Endothelial cell of umbilical vein (primary cell): ENCODE measurements around the gene MAP2K5. TPM values are rescaled to one million over a fixed set of nuclear protein-coding genes. Genes with fewer than 3 reads are reported as not detected.

Experiments
- BruUV-seq: library from RNA; stranded (reverse); fragments of 400-500 nt; replicated peaks from 2 replicates; lab custom pipeline; 2021; lab: Mats Ljungman, UMichigan
- CTCF ChIA-PET: fragments of 300-600, 350-600 bp; sonication (Branson Sonifier 250); formaldehyde crosslinking; loops from one replicate; lab custom pipeline; 2021; ENCODE audit warnings: antibody characterized with exemption, inconsistent platforms; lab: Charles Lee
- POLR2A ChIA-PET: fragments of 300-600, 350-600 bp; sonication (Branson Sonifier 250); formaldehyde crosslinking; loops from one replicate; lab custom pipeline; 2021; ENCODE audit warnings: antibody characterized with exemption, inconsistent platforms; lab: Charles Lee
- DNase-seq: peaks from one replicate; pipeline ENCODE4 v3.0.0-alpha.2; 2011; ENCODE audit warnings: low read depth, low spot score
- FAIRE-seq: peaks from 2 replicates; lab custom pipeline; 2011; peaks lifted over from hg19 to GRCh38; lab: Jason Lieb, UNC
- H2AFZ ChIP-seq: 2 replicates; pipeline ENCODE4 v1.6.0; 2012; ENCODE audit warnings: low read depth, low read length, control low read depth, inconsistent platforms
- H3K27ac ChIP-seq: 2 replicates; pipeline ENCODE4 v1.5.1; 2011; ENCODE audit warnings: low read depth, mild to moderate bottlenecking, control low read depth, low read length, moderate library complexity; ENCODE audit not compliant: insufficient read depth
- H3K27me3 ChIP-seq, 2 experiments: 2 replicates each; pipeline versions ENCODE4 v1.6.0 to v1.6.1; 2011; ENCODE audit warnings: low read length in 2 of 2, mixed read lengths in 1 of 2; ENCODE audit not compliant: control insufficient read depth in 2 of 2, insufficient read depth in 2 of 2
- H3K36me3 ChIP-seq, 2 experiments: 2 replicates in 1 of 2; 3 replicates in 1 of 2; pipeline ENCODE4 v1.5.1; 2011; ENCODE audit warnings: low read length in 2 of 2, mild to moderate bottlenecking in 1 of 2, moderate library complexity in 1 of 2; ENCODE audit not compliant: control insufficient read depth in 2 of 2, insufficient read depth in 2 of 2; ENCODE audit errors: extremely low read depth in 1 of 2
- H3K4me1 ChIP-seq: 3 replicates; pipeline ENCODE4 v1.5.1; 2011; ENCODE audit warnings: mild to moderate bottlenecking, low read length; ENCODE audit not compliant: control insufficient read depth, insufficient read depth; ENCODE audit errors: extremely low read depth
- H3K4me2 ChIP-seq: 2 replicates; pipeline ENCODE4 v1.6.1; 2011; ENCODE audit warnings: low read length, control low read depth, mixed read lengths; ENCODE audit not compliant: insufficient read depth
- H3K4me3 ChIP-seq, 3 experiments: fragments of 200-600 bp in 1 of 3; sonication (generic), shearing (Covaris generic) in 1 of 3; replicated peaks in 1 of 3; 2 replicates each; pipeline ENCODE4 v1.5.1; 2011 to 2016; ENCODE audit warnings: control low read depth in 3 of 3, low read length in 3 of 3, mild to moderate bottlenecking in 2 of 3, inconsistent platforms in 1 of 3, low read depth in 1 of 3, moderate library complexity in 1 of 3; ENCODE audit not compliant: insufficient read depth in 1 of 3
- H3K79me2 ChIP-seq: 2 replicates; pipeline ENCODE4 v1.6.0; 2012; ENCODE audit warnings: low read length, inconsistent platforms; ENCODE audit not compliant: control insufficient read depth, insufficient read depth
- H3K9ac ChIP-seq: replicated peaks from 2 replicates; pipeline ENCODE3; 2011; ENCODE audit warnings: low read length, control low read depth; ENCODE audit not compliant: insufficient read depth; ENCODE audit errors: extremely low read depth
- H3K9me1 ChIP-seq: replicated peaks from 3 replicates; pipeline ENCODE4 v1.6.0; 2011; ENCODE audit warnings: mild to moderate bottlenecking, low read length; ENCODE audit not compliant: control insufficient read depth, insufficient read depth; ENCODE audit errors: extremely low read depth
- H3K9me3 ChIP-seq: replicated peaks from 2 replicates; pipeline ENCODE4 v1.5.1; 2012; ENCODE audit warnings: low read length, inconsistent platforms; ENCODE audit not compliant: control insufficient read depth, insufficient read depth
- H4K20me1 ChIP-seq: replicated peaks from 2 replicates; pipeline ENCODE3; 2011; ENCODE audit warnings: mild to moderate bottlenecking, low read length; ENCODE audit not compliant: control insufficient read depth, insufficient read depth; ENCODE audit errors: extremely low read depth
- CTCF ChIP-seq, 2 donors: IDR thresholded peaks; 1 replicate in 1 of 2; 2 replicates in 1 of 2; pipeline ENCODE4 v1.5.1; 2011; ENCODE audit warnings: low read length in 2 of 2, mild to moderate bottlenecking in 2 of 2, moderate library complexity in 2 of 2, control low read depth in 1 of 2, inconsistent platforms in 1 of 2, low read depth in 1 of 2; ENCODE audit not compliant: insufficient read depth in 1 of 2; ENCODE audit errors: extremely low read depth in 1 of 2
- EZH2 ChIP-seq: IDR thresholded peaks from 2 replicates; pipeline ENCODE4 v1.6.1; 2012; ENCODE audit warnings: borderline replicate concordance, low read depth, mild to moderate bottlenecking, moderate library complexity, low read length, inconsistent platforms; ENCODE audit not compliant: severe bottlenecking
- FOS ChIP-seq: IDR thresholded peaks from 2 replicates; pipeline ENCODE4 v1.6.1; 2011; ENCODE audit warnings: mild to moderate bottlenecking, low read length, moderate library complexity, borderline replicate concordance; ENCODE audit not compliant: insufficient read depth
- GATA2 ChIP-seq: IDR thresholded peaks from 2 replicates; pipeline ENCODE4 v1.7.0; 2011; ENCODE audit warnings: low read depth, mild to moderate bottlenecking, moderate library complexity, mixed read lengths, low read length; ENCODE audit not compliant: insufficient read length, insufficient read depth
- JUN ChIP-seq: IDR thresholded peaks from 2 replicates; pipeline ENCODE4 v1.6.1; 2011; ENCODE audit warnings: borderline replicate concordance, low read depth; ENCODE audit not compliant: insufficient read length, insufficient read depth
- MAX ChIP-seq: IDR thresholded peaks from 2 replicates; pipeline ENCODE4 v1.6.1; 2011; ENCODE audit not compliant: insufficient read depth, insufficient read length
- MYC ChIP-seq: IDR thresholded peaks from one replicate; pipeline ENCODE4 v1.6.1; 2011; ENCODE audit warnings: mild to moderate bottlenecking, low read depth, low read length
- POLR2A ChIP-seq: IDR thresholded peaks from 2 replicates; pipeline ENCODE4 v1.6.1; 2012; ENCODE audit warnings: low read depth, mild to moderate bottlenecking, control low read depth, low read length
- POLR2AphosphoS5 ChIP-seq: IDR thresholded peaks from 2 replicates; pipeline ENCODE4 v1.6.1; 2012; ENCODE audit warnings: low read depth, mild to moderate bottlenecking, control low read depth, low read length, moderate library complexity; ENCODE audit not compliant: insufficient read depth
- dilution Hi-C: fragments of 300-500 bp; cut with MboI; formaldehyde crosslinking; loops from one replicate; pipeline ENCODE4 v1.15.0; 2019; ENCODE audit warnings: low sequenced_read_pairs; ENCODE audit not compliant: extremely low pct_ligation_motif_present
- intact Hi-C: fragments of 100-400 bp; cut with micrococcal nuclease; formaldehyde crosslinking; loops from one replicate; pipeline ENCODE4 v1.10.0; 2022
- polyA plus RNA-seq, 4 experiments: library from polyadenylated mRNA; depleted of rRNA in 3 of 4; stranded (reverse) in 3 of 4; unstranded in 1 of 4; fragments of >200 nt; gene quantifications; 2 replicates each; pipeline versions ENCODE4 v1.2.1 to v1.2.3, GENCODE V29; 2011 to 2012; ENCODE audit warnings: missing spikeins in 1 of 4
- total RNA-seq: library from RNA; stranded (reverse); gene quantifications from 2 replicates; pipeline ENCODE4 v1.2.3, GENCODE V29; 2021

Gene MAP2K5
- total and polyA plus RNA-seq, 2 donors (not counting 3 experiments of a cell fraction or from before 2014, with no cell fraction given), result 4.9 to 24.7 TPM

GRCh38 chr15:67607329-67607728 lies 64.8 kb downstream of the MAP2K5 start:
- POLR2A ChIA-PET, result no interaction called here
- Histone ChIP-seq H3K4me1 (no peaks in the 10 kb centered on the region), H3K79me2 (no peaks in the 10 kb centered on the region), H3K9ac (no peak overlapping the region), H2AFZ (no peak overlapping the region), H3K27ac (no peak overlapping the region), H3K4me2 (no peak overlapping the region), H3K4me3 (no peak overlapping the region), H3K9me1 (no peaks in the 10 kb centered on the region), H4K20me1 (no peaks in the 10 kb centered on the region), H3K27me3 (no peaks in the 10 kb centered on the region), H3K9me3 (no peaks in the 10 kb centered on the region), H3K36me3 (no peaks in the 10 kb centered on the region)
- no TSS peak for BruUV-seq
- intact Hi-C loops, result no loop called here
- TF ChIP-seq MAX, result no peak
- TF ChIP-seq GATA2, result no peak
- no peak for TF ChIP-seq EZH2
- no peak for TF ChIP-seq JUN
- TF ChIP-seq CTCF (IDR thresholded peaks at IDR 0.05; ENCODE audit: extremely low read depth in 1 of 2, insufficient read depth in 1 of 2, low read depth in 1 of 2, low read length in 2 of 2), result no peak
- TF ChIP-seq FOS, result no peak
- TF ChIP-seq MYC, result no peak
- TF ChIP-seq POLR2AphosphoS5, result no peak
- no peak for TF ChIP-seq POLR2A
- CTCF ChIA-PET, result no interaction called here
- DNase-seq (no peak), FAIRE-seq (no peak)
- dilution Hi-C loops, result no loop called here
